ENCODE data around the gene MYO1D. TPM values are rescaled to one million over a fixed set of nuclear protein-coding genes. Genes with fewer than 3 reads are reported as not detected.
A peak's percentile ranks its signal among the peaks of the same experiment; 100 is the strongest.

The MYO1D gene
- total and polyA plus RNA-seq, 2 of the 13 experiments (the other 11 are each of a cell fraction or from before 2014, with no cell fraction given) = 13.2 to 17.3 TPM

DNA sequence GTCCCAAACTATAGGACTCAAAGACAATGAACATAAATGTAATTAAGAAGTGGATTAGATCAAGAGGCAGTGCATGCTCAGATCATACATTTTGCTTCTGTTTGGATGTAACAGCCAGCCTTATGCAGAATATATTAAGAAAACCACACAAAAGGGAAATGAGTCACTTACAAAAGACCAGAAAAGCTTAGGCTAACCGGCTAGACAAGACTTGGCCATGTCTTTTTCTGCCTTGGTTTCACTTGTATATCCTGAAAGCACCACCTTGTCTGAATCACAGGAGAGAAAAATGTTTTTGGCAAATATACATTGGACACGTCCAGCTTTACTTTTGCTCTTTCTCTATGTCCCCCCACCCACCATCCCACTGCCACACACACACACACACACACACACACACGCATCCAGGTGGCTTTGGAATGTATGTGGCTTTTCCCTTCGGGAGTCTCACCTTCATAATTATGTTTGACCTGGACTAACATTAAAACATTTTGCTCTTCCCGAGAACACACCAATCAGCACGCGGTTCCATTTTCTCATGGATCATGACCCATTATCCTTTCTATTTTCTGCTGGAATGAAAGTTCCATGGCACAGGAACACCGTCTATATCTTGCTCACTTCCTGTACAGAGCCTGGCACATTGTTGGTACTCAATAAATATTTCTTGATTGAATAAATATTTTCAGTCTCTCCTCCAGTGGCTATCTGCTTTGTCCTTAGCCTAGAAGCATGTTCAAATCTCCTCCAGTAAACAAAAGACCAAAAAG lies 325.6 kb downstream of the MYO1D start:
- Histone ChIP-seq H3K27me3 (ENCODE audit: control insufficient read depth in 1 of 2, insufficient read depth in 2 of 2, low read length in 2 of 2) (no peaks in the 10 kb centered on the region), H3K4me1 (ENCODE audit: insufficient read depth, low read length) (no peaks in the 10 kb centered on the region), H3K9ac (ENCODE audit: insufficient read depth, low read depth, low read length) (no peak overlapping the region), H3K4me3 (replicated peaks in 1 of 3; ENCODE audit: insufficient read depth in 1 of 3, low read depth in 2 of 3, low read length in 3 of 3) (no peak overlapping the region), H3K9me3 (ENCODE audit: low read length) (no peaks in the 10 kb centered on the region), H4K20me1 (ENCODE audit: insufficient read depth, low read length) (no peaks in the 10 kb centered on the region), H3K79me2 (ENCODE audit: insufficient read depth, low read length) (no peaks in the 10 kb centered on the region), H2AFZ (ENCODE audit: low read length) (no peak overlapping the region), H3K4me2 (ENCODE audit: low read depth, low read length) (no peak overlapping the region), H3K27ac (ENCODE audit: extremely low read length, insufficient read depth, low read length) (no peak overlapping the region), H3K36me3 (replicated peaks in 1 of 2; ENCODE audit: control insufficient read depth in 1 of 2, insufficient read depth in 2 of 2, low read length in 2 of 2) (no peaks in the 10 kb centered on the region)
- DNase-seq (ENCODE audit: low spot score) (no peak), ATAC-seq (no peak), FAIRE-seq (no peak)
- POLR2A ChIA-PET = no interaction called here
- in situ Hi-C loops (cut with HindIII; ENCODE audit: extremely low pct_ligation_motif_present, low pct_unique_long_range_greater_than_20kb) = no loop called here
- WGBS (ENCODE audit: low lambda C conversion rate) = 93% methylated on average over 8 of the region's 8 CpGs
- intact Hi-C loops (cut with micrococcal nuclease; ENCODE audit: unreplicated experiment) = no loop called here
- CTCF ChIA-PET (ENCODE audit: low intra/inter-chr PET ratio, low total read pairs) = no interaction called here
- BruUV-seq (replicated peaks) = no TSS peak
- TF ChIP-seq ZNF562 (CRISPR knock-in tag; IDR thresholded peaks at IDR 0.05; ENCODE audit: borderline replicate concordance) (no peak), AGO1 (IDR thresholded peaks at IDR 0.05; ENCODE audit: low read depth, low read length, poor library complexity, severe bottlenecking) (no peak), RCOR2 (CRISPR knock-in tag; IDR thresholded peaks at IDR 0.05) (no peak)
- TF ChIP-seq, protein P1, sequence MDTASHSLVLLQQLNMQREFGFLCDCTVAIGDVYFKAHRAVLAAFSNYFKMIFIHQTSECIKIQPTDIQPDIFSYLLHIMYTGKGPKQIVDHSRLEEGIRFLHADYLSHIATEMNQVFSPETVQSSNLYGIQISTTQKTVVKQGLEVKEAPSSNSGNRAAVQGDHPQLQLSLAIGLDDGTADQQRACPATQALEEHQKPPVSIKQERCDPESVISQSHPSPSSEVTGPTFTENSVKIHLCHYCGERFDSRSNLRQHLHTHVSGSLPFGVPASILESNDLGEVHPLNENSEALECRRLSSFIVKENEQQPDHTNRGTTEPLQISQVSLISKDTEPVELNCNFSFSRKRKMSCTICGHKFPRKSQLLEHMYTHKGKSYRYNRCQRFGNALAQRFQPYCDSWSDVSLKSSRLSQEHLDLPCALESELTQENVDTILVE (CRISPR knock-in tag; IDR thresholded peaks at IDR 0.05) = no peak

DNA sequence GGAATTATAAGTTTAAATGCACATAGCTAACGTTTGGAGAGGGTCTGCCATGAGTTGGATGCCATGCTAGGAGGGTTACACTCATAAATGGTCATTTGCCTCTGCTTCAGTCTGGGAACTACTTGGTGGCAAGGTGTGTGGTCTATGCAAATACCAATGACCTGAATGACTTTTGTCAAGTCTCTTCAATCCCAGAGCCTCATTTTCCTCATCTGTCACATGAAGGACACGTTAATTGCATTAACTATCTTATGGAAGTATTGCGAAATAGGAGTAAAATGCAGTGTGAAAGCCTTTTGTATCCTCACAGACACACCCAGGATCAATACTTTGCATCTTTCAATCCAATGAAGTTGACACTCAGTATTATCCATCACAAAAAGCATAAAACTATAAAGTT lies 327.4 kb downstream of the MYO1D start:
- POLR2A ChIA-PET = no interaction called here
- no peak overlapping the region for H3K9ac ChIP-seq (ENCODE audit: insufficient read depth, low read depth, low read length)
- FAIRE-seq = no peak
- no peak for ATAC-seq
- CTCF ChIA-PET (ENCODE audit: low intra/inter-chr PET ratio, low total read pairs) = no interaction called here
- H3K4me1 ChIP-seq (ENCODE audit: insufficient read depth, low read length) = no peaks in the 10 kb centered on the region
- DNase-seq (ENCODE audit: low spot score) = no peak
- no peak overlapping the region for H3K4me2 ChIP-seq (ENCODE audit: low read depth, low read length)
- no peaks in the 10 kb centered on the region for H3K9me3 ChIP-seq (ENCODE audit: low read length)
- H3K27ac ChIP-seq (ENCODE audit: extremely low read length, insufficient read depth, low read length) = no peak overlapping the region
- TF ChIP-seq ZNF703 (CRISPR knock-in tag; IDR thresholded peaks at IDR 0.05; ENCODE audit: borderline replicate concordance) (no peak), ZNF569 (CRISPR knock-in tag; IDR thresholded peaks at IDR 0.05; ENCODE audit: borderline replicate concordance) (no peak), CEBPG (CRISPR knock-in tag; IDR thresholded peaks at IDR 0.05) (0 out of 2 replicates have a peak, but pooled peaks have one; percentile 7), CEBPB (IDR thresholded peaks at IDR 0.05; ENCODE audit: borderline replicate concordance, low read depth, low read length) (peak; percentile 86)
- no peaks in the 10 kb centered on the region for H3K36me3 ChIP-seq (replicated peaks in 1 of 2; ENCODE audit: control insufficient read depth in 1 of 2, insufficient read depth in 2 of 2, low read length in 2 of 2)
- no peak overlapping the region for H3K4me3 ChIP-seq (replicated peaks in 1 of 3; ENCODE audit: insufficient read depth in 1 of 3, low read depth in 2 of 3, low read length in 3 of 3)
- WGBS (ENCODE audit: low lambda C conversion rate) = 90% methylated on average over 3 of the region's 3 CpGs
- no peaks in the 10 kb centered on the region for H3K27me3 ChIP-seq (ENCODE audit: control insufficient read depth in 1 of 2, insufficient read depth in 2 of 2, low read length in 2 of 2)
- no peaks in the 10 kb centered on the region for H4K20me1 ChIP-seq (ENCODE audit: insufficient read depth, low read length)
- H2AFZ ChIP-seq (ENCODE audit: low read length) = no peak overlapping the region
- intact Hi-C loops (cut with micrococcal nuclease; ENCODE audit: unreplicated experiment) (no loop called here), in situ Hi-C loops (cut with HindIII; ENCODE audit: extremely low pct_ligation_motif_present, low pct_unique_long_range_greater_than_20kb) (no loop called here)
- BruUV-seq (replicated peaks) = no TSS peak
- no peaks in the 10 kb centered on the region for H3K79me2 ChIP-seq (ENCODE audit: insufficient read depth, low read length)

Data from HepG2 (cell line).